IgD-negative memory B cell (primary cell): ENCODE data around the gene NEK2. TPM values are rescaled to one million over a fixed set of nuclear protein-coding genes. Genes with fewer than 3 reads are reported as not detected.
"Not testable (repeated sequence)": the region's sequence is repeated elsewhere in the genome, so short reads cannot be mapped to it uniquely, and the experiment has no call there.

Source experiments
- H3K27ac Mint-ChIP-seq, 3 donors: one replicate each; pipeline ENCODE4 v1.8.0; 2020 to 2022; ENCODE audit warnings: mild to moderate bottlenecking in 3 of 3, mixed read lengths in 3 of 3, moderate library complexity in 1 of 3
- H3K27me3 Mint-ChIP-seq: one replicate; pipeline ENCODE4 v1.8.0; 2021; ENCODE audit warnings: mixed read lengths
- H3K36me3 Mint-ChIP-seq: one replicate; pipeline ENCODE4 v1.8.0; 2020; ENCODE audit warnings: mild to moderate bottlenecking, mixed read lengths
- H3K4me1 Mint-ChIP-seq, 3 donors: one replicate each; pipeline ENCODE4 v1.8.0; 2020 to 2022; ENCODE audit warnings: mixed read lengths in 3 of 3, mild to moderate bottlenecking in 1 of 3
- H3K4me3 Mint-ChIP-seq, 4 donors: one replicate each; pipeline ENCODE4 v1.8.0; 2020 to 2022; ENCODE audit warnings: mild to moderate bottlenecking in 4 of 4, mixed read lengths in 4 of 4, moderate library complexity in 3 of 4
- H3K9me3 Mint-ChIP-seq, 3 donors: one replicate each; pipeline ENCODE4 v1.8.0; 2020 to 2021; ENCODE audit warnings: mixed read lengths in 3 of 3, mild to moderate bottlenecking in 1 of 3
- polyA plus RNA-seq: library from polyadenylated mRNA; unstranded; fragments of 300-500 nt; fragmentation: Illumina TruSeq; gene quantifications from one replicate; pipeline ENCODE4 v1.2.3, GENCODE V29; 2021

NEK2 gene
- polyA plus RNA-seq, 1 donor from 2014 or later: not detected

GRCh38 chr1:211682186-211682585 is 6.8 kb upstream of the NEK2 start:
- H3K27ac Mint-ChIP-seq: peak overlapping the region in 2 of 3 donors; percentile 89 to 94
- H3K9me3 Mint-ChIP-seq, H3K36me3 Mint-ChIP-seq, H3K27me3 Mint-ChIP-seq: not testable (repeated sequence)
- H3K4me3 Mint-ChIP-seq: peak overlapping the region in 1 of 4 donors; percentile 30
- H3K4me1 Mint-ChIP-seq: peaks cover 20 to 32% (median 32%) of the 10 kb centered on the region in 3 donors

DNA sequence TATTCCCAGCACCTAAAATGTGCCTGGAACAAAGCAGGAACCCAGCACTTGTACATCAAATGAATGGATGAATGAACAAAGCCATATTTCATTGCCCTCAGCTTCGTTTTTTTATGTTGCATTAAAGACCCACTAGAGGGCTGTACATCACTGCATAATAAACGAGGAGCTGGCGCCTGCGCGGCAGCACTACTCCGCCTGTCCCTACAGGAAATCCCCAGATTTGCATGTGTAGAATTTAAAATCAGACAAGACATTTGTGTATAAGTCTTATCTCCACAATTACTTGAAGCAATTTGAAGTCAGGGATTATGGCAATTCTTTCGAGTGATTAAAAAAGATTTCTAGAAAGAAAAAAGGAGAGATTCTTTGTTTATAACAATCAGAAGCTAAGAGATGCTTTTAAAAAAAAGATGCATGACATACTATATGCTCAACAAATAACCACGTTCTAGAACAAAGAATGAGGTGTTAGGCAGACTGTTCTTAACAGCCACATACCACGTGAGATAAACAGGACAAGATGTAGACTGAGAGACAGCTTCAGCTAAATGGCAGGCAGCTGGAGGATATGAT is 5.4 kb upstream of the NEK2 start:
- H3K27ac Mint-ChIP-seq: peak overlapping the region; percentile 73 to 94 (median 89)
- peaks cover 0 to 3% (median 3%) of the 10 kb centered on the region in 3 donors for H3K9me3 Mint-ChIP-seq
- H3K4me1 Mint-ChIP-seq: peaks cover 20 to 39% (median 34%) of the 10 kb centered on the region in 3 donors
- no peaks in the 10 kb centered on the region for H3K36me3 Mint-ChIP-seq
- no peaks in the 10 kb centered on the region for H3K27me3 Mint-ChIP-seq
- peak overlapping the region in 2 of 4 donors; percentile 62 to 86 for H3K4me3 Mint-ChIP-seq

DNA sequence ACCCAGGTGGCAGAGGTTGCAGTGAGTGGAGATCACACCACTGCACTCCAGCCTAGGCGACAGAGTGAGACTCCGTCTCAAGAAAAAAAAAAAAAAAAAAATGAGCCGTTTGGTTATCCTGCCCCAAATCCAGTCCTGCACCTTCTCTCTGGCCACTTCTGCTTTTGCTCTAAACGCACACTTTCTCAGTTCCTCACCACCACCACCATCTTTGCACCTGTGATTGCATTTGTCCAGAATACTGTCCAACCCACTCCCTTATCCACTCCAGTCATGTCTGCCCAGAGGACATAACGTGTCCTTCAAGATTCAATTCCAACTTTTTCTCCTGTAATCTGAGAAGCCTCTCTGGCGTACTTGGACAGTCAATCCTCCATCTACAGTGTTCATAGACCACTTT is 2.2 kb upstream of the NEK2 start:
- Mint-ChIP-seq H3K27me3 (no peaks in the 10 kb centered on the region), H3K9me3 (peaks cover 0 to 3% (median 3%) of the 10 kb centered on the region in 3 donors), H3K4me3 (peak overlapping the region in 3 of 4 donors; percentile 13 to 35 (median 18)), H3K4me1 (peaks cover 21 to 42% (median 36%) of the 10 kb centered on the region in 3 donors), H3K36me3 (no peaks in the 10 kb centered on the region), H3K27ac (peak overlapping the region; percentile 6 to 46 (median 44))

DNA sequence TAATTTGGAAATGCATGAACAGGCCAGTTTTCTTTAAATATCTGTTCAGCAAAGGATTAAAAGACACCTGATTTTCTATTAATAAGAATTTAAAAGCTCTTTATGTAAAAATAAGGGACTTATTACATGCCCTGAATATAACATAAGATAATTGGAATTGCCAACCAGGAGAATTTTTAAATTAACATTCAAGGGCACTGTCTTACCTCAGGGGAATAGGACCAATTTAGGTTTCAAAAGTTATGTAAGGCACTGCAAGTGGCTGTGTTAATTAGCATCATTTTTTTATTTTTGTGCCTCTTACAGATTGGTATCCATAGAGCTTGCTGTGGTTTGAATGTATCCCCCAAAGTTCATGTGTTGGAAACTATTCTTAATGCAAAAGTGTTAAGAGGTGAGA is 1.3 kb upstream of the NEK2 start:
- Mint-ChIP-seq H3K4me3 (peak overlapping the region in 2 of 4 donors; percentile 18 to 61), H3K9me3 (peaks cover 0 to 3% (median 3%) of the 10 kb centered on the region in 3 donors), H3K36me3 (no peaks in the 10 kb centered on the region), H3K27me3 (no peaks in the 10 kb centered on the region), H3K4me1 (peaks cover 21 to 38% (median 31%) of the 10 kb centered on the region in 3 donors), H3K27ac (peak overlapping the region in 2 of 3 donors; percentile 44 to 75)

- peak overlapping the region in 1 of 3 donors; percentile 85 for H3K27ac Mint-ChIP-seq
- no peaks in the 10 kb centered on the region for H3K36me3 Mint-ChIP-seq
- H3K9me3 Mint-ChIP-seq: peaks cover 0 to 3% (median 3%) of the 10 kb centered on the region in 3 donors
- no peaks in the 10 kb centered on the region for H3K27me3 Mint-ChIP-seq
- peak overlapping the region in 3 of 4 donors; percentile 88 to 94 (median 94) for H3K4me3 Mint-ChIP-seq
- H3K4me1 Mint-ChIP-seq: peaks cover 20 to 36% (median 26%) of the 10 kb centered on the region in 3 donors
Measured at GRCh38 chr1:211676106-211676583, 724 bp upstream of the NEK2 start.

DNA sequence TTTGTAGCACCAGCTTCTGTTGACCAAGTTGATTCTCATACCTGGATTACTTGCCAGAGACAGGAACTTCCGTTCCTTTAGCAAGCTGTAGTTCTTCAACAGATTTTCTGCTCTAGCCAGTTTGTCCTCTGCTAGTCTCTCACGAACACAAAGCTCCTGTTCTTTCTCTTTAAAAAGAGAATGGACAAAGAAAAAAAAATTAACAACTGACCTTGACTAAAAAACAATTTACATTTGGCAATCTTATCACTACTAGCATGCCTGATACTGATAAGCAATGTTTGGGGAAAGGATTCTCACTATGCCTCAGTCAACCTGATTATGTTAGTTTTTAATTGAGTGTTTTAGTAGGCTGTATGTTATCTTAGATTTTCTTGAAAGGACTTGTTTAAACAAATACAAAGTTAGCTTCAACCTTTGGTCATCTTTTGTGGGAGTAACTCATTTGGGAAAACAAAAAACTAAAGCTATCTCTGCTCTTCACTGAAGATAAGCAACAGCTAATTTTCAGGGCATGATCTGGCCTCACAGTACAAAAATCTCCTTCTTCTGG is 8.3 kb downstream of the NEK2 start:
- Mint-ChIP-seq H3K27me3 (no peaks in the 10 kb centered on the region), H3K9me3 (no peaks in the 10 kb centered on the region), H3K36me3 (peaks cover 3% of the 10 kb centered on the region), H3K4me3 (no peak overlapping the region), H3K4me1 (no peaks in the 10 kb centered on the region), H3K27ac (no peak overlapping the region)

GRCh38 chr1:211660718-211661222 is 14.7 kb downstream of the NEK2 start:
- no peak overlapping the region for H3K27ac Mint-ChIP-seq
- H3K4me1 Mint-ChIP-seq: no peaks in the 10 kb centered on the region
- no peaks in the 10 kb centered on the region for H3K9me3 Mint-ChIP-seq
- H3K4me3 Mint-ChIP-seq: no peak overlapping the region
- peaks cover 4% of the 10 kb centered on the region for H3K36me3 Mint-ChIP-seq
- H3K27me3 Mint-ChIP-seq: peaks cover 2% of the 10 kb centered on the region

DNA sequence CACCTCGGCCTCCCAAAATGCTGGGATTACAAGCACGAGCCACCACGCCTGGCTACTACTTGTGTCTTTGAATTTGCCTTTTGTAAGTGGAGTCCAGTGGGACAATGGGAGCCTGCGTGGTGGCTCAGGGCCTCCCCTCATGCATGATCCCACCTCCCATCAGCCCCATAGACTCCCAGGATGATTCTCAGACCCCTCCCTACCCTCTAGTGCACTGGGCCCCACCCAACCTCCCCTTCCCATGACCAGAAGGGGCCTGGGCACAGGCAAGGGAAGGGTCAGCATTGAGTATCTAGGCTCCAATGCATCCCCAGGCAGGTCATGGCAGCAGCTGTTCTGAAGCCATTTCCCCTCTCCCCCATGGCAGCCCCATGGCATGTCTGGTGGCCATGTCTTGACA is 18.7 kb downstream of the NEK2 start:
- no peak overlapping the region for H3K4me3 Mint-ChIP-seq
- peaks cover 2% of the 10 kb centered on the region for H3K27me3 Mint-ChIP-seq
- peaks cover 2% of the 10 kb centered on the region for H3K36me3 Mint-ChIP-seq
- no peaks in the 10 kb centered on the region for H3K4me1 Mint-ChIP-seq
- no peaks in the 10 kb centered on the region for H3K9me3 Mint-ChIP-seq
- H3K27ac Mint-ChIP-seq: no peak overlapping the region

DNA sequence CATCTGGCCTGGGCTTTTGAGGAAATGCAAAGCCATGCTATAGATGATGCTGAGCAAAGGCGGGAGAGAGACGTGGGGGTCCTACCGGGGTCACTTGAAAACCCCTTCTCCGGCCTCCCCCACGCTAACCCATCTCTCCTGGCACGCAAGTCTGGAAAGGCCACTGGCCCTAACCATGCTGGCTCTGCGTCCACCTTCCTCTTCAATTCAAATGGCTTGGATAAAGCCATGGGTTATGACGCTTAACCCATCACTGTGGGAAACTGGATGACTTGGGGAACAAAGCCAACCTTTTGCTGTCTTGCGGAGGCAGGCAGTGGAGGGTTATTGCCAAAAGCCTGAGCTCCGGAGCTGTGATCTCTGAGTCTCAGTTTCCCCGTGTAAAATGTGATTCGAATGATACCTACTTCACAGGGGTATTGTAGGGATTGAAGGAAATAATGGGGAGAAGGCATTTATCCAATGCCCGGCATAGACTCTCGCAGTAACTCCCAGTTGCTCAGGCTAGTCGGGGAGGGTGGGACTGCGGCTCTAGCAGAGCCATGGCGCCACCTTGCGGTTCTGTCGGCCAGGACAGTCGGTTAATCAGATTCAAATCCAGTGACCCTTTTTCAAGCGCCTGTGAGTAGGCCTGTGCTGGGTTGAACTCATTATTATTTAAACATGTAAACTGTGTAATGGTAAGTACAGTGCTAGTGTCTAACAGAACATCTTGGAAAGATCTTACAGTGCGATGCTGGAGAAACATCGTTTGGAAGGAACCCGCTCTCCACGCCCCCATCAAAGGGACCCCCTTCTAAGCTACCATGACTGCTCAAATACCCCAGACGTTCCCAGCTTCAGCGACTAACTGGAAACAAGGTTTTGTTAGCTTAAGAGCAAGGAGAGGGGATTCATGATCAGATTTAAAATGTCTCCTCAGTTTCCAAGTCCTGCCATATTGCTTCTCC is 20.3 kb downstream of the NEK2 start:
- Mint-ChIP-seq H3K4me1 (peaks cover 0 to 2% (median 0%) of the 10 kb centered on the region in 3 donors), H3K4me3 (no peak overlapping the region), H3K36me3 (peaks cover 3% of the 10 kb centered on the region), H3K27me3 (no peaks in the 10 kb centered on the region), H3K9me3 (no peaks in the 10 kb centered on the region), H3K27ac (no peak overlapping the region)

DNA sequence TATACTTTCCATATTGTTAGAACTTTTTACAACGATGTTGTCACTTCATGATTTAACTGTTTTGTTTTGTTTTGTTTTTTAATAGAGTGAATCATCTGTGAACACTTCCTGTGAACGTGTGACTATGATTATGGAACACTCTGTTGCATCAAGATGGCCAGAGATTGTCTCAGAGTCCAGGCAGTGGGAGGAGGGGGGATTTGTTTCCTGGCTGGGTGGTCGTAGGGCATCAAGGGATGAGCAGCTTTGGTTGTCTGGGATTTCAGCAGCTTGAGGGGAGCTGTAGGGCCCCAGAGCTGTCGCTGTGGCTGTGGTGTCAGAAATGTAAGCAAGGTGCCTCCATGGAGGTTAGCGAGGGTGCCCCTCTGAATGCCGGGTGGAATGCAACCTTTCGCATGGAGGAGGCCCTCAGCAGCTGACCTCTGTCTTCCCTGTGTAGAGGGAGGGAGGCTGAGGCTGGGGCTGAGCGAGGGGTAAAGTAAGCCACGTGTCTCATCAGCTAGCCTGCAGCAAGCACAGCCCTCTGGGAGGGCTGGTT is 21.4 kb downstream of the NEK2 start:
- Mint-ChIP-seq H3K27ac (peak overlapping the region in 1 of 3 donors; percentile 24), H3K4me3 (no peak overlapping the region), H3K27me3 (no peaks in the 10 kb centered on the region), H3K9me3 (no peaks in the 10 kb centered on the region), H3K4me1 (peaks cover 0 to 3% (median 0%) of the 10 kb centered on the region in 3 donors), H3K36me3 (peaks cover 3% of the 10 kb centered on the region)

GRCh38 chr1:211653293-211653692 is 22.1 kb downstream of the NEK2 start:
- H3K27me3 Mint-ChIP-seq: no peaks in the 10 kb centered on the region
- peaks cover 0 to 3% (median 0%) of the 10 kb centered on the region in 3 donors for H3K4me1 Mint-ChIP-seq
- peaks cover 3% of the 10 kb centered on the region for H3K36me3 Mint-ChIP-seq
- H3K9me3 Mint-ChIP-seq: no peaks in the 10 kb centered on the region
- no peak overlapping the region for H3K4me3 Mint-ChIP-seq
- H3K27ac Mint-ChIP-seq: no peak overlapping the region

DNA sequence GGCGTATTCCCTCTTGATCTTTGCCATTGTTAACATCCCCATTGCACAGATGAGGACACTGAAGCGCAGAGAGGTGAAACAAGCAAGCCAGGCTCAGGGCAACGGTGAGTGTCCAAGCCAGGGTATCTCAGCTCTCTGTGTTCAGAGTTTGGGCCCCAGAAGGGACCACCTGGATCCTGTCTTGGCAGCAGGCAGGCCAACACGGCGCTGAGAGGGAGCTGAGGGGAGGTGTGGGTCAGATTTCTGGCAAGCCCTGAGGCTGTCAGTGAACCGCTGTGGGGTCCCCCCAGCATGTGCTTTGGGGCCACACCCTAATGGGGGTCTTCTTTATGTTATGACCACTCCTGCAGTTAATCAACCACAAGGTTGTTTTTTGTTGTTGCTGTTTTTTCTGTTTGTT is 23.1 kb downstream of the NEK2 start:
- H3K9me3 Mint-ChIP-seq: no peaks in the 10 kb centered on the region
- H3K27me3 Mint-ChIP-seq: no peaks in the 10 kb centered on the region
- peaks cover 0 to 3% (median 0%) of the 10 kb centered on the region in 3 donors for H3K4me1 Mint-ChIP-seq
- no peak overlapping the region for H3K27ac Mint-ChIP-seq
- H3K4me3 Mint-ChIP-seq: no peak overlapping the region
- peaks cover 3% of the 10 kb centered on the region for H3K36me3 Mint-ChIP-seq

DNA sequence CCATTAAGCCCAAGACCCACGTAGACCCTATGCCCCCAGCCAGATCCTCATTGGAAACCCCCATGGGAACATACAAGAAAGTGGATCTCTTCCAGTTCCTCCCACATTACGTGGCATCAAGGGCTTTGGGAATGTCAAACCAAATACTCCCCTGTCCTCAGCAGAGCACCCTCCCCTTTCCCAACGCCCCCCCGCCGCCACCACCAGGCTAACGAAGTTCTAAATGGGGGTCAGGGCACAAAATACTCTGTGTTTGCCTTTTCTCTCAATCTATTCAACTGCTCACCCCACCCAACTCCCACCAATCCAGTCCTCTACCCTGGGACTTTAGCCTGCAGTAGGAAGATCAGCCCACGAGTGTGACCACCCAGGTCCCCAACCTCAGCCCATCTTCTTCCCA is 24.5 kb downstream of the NEK2 start:
- peaks cover 3% of the 10 kb centered on the region for H3K36me3 Mint-ChIP-seq
- no peak overlapping the region for H3K27ac Mint-ChIP-seq
- no peaks in the 10 kb centered on the region for H3K27me3 Mint-ChIP-seq
- peaks cover 0 to 3% (median 0%) of the 10 kb centered on the region in 3 donors for H3K4me1 Mint-ChIP-seq
- H3K9me3 Mint-ChIP-seq: no peaks in the 10 kb centered on the region
- H3K4me3 Mint-ChIP-seq: no peak overlapping the region

DNA sequence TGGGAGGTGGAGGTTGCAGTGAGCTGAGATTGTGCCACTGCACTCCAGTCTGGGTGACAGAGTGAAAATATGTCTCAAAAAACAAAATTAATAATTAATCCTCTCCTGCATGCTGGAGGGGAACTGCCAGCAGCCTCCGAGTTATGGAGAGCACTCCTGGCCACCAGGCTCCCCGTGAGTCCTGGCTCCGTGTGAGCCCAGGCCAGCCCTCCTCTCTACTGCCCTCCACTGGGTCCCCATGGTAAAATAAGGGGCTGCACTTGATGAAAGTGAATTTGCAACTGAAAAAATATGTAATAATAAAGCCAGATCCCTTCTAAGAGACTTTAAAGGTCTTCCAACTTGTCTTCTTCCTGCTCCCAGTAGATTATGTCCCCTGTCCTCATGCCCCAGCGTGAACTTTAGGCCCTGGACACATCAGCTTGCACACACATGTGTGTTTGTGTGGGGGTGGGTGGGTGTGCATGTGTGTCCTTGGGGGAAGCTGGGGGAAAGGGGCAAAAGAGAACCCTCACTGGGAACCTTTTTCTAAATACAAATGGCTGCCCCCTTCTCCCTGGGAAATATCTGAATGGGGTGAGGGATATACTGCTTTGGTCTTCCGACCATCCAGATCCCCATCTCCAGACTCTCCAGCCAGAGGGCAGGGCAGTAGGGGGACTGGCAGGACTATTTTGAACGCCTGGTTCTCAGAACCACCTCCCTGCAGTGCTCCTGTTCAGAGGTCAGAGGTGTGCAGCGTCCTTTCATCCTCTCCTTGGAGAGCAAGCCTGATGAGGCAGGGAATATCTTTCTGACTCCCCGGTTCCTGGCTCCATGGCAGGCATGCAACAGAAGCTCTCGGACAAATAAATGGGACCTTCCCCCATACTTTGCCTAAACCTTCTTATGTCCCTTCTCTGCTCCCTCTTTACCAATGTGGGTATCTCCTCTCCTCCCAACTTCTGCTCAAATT is 26.2 kb downstream of the NEK2 start:
- Mint-ChIP-seq H3K36me3 (peaks cover 3% of the 10 kb centered on the region), H3K4me1 (peaks cover 0 to 3% (median 0%) of the 10 kb centered on the region in 3 donors), H3K27ac (no peak overlapping the region), H3K27me3 (no peaks in the 10 kb centered on the region), H3K9me3 (no peaks in the 10 kb centered on the region), H3K4me3 (no peak overlapping the region)
